ENCODE results near the gene ASXL2.

ASXL2 gene

GRCh38 chr2:25808006-25808383, 70.3 kb downstream of the ASXL2 start:
- no peak for DNase-seq (ENCODE audit: low read depth in 4 of 4, low spot score in 1 of 4)

- DNase-seq (ENCODE audit: low read depth in 4 of 4, low spot score in 1 of 4), result no peak
Observed at GRCh38 chr2:25806941-25807340, 71.3 kb downstream of the ASXL2 start.

GRCh38 chr2:25805987-25806386, 72.3 kb downstream of the ASXL2 start:
- DNase-seq (ENCODE audit: low read depth in 4 of 4, low spot score in 1 of 4), result no peak

- DNase-seq (ENCODE audit: low read depth in 4 of 4, low spot score in 1 of 4), result no peak
Observed at GRCh38 chr2:25804338-25804737, 73.9 kb downstream of the ASXL2 start.

GRCh38 chr2:25799301-25799700, 79.0 kb downstream of the ASXL2 start:
- no peak for DNase-seq (ENCODE audit: low read depth in 4 of 4, low spot score in 1 of 4)

GRCh38 chr2:25797620-25798488, 80.4 kb downstream of the ASXL2 start:
- DNase-seq (ENCODE audit: low read depth in 4 of 4, low spot score in 1 of 4), result no peak

GRCh38 chr2:25794544-25795276, 83.6 kb downstream of the ASXL2 start:
- no peak for DNase-seq (ENCODE audit: low read depth in 4 of 4, low spot score in 1 of 4)

- no peak for DNase-seq (ENCODE audit: low read depth in 4 of 4, low spot score in 1 of 4)
Observed at GRCh38 chr2:25790074-25790790, 88.1 kb downstream of the ASXL2 start.

- no peak for DNase-seq (ENCODE audit: low read depth in 4 of 4, low spot score in 1 of 4)
Observed at GRCh38 chr2:25788457-25788856, 89.8 kb downstream of the ASXL2 start.

- DNase-seq (ENCODE audit: low read depth in 4 of 4, low spot score in 1 of 4), result no peak
Observed at GRCh38 chr2:25787020-25787419, 91.3 kb downstream of the ASXL2 start.

GRCh38 chr2:25784404-25784803, 93.9 kb downstream of the ASXL2 start:
- no peak for DNase-seq (ENCODE audit: low read depth in 4 of 4, low spot score in 1 of 4)

GRCh38 chr2:25777077-25777476, 101.2 kb downstream of the ASXL2 start:
- no peak for DNase-seq (ENCODE audit: low read depth in 4 of 4, low spot score in 1 of 4)

- DNase-seq (ENCODE audit: low read depth in 4 of 4, low spot score in 1 of 4), result no peak
Observed at GRCh38 chr2:25772078-25772477, 106.2 kb downstream of the ASXL2 start.

- DNase-seq (ENCODE audit: low read depth in 4 of 4, low spot score in 1 of 4), result no peak
Observed at GRCh38 chr2:25763575-25763974, 114.7 kb downstream of the ASXL2 start.

GRCh38 chr2:25760297-25760696, 118.0 kb downstream of the ASXL2 start:
- no peak for DNase-seq (ENCODE audit: low read depth in 4 of 4, low spot score in 1 of 4)

- no peak for DNase-seq (ENCODE audit: low read depth in 4 of 4, low spot score in 1 of 4)
Observed at GRCh38 chr2:25758348-25758747, 119.9 kb downstream of the ASXL2 start.

- DNase-seq (ENCODE audit: low read depth in 4 of 4, low spot score in 1 of 4), result no peak
Observed at GRCh38 chr2:25757906-25758305, 120.4 kb downstream of the ASXL2 start.

- DNase-seq (ENCODE audit: low read depth in 4 of 4, low spot score in 1 of 4), result no peak
Observed at GRCh38 chr2:25756536-25756935, 121.8 kb downstream of the ASXL2 start.

GRCh38 chr2:25749676-25750075, 128.6 kb downstream of the ASXL2 start:
- no peak for DNase-seq (ENCODE audit: low read depth in 4 of 4, low spot score in 1 of 4)

- no peak for DNase-seq (ENCODE audit: low read depth in 4 of 4, low spot score in 1 of 4)
Observed at GRCh38 chr2:25744055-25744454, 134.2 kb downstream of the ASXL2 start.

- no peak for DNase-seq (ENCODE audit: low read depth in 4 of 4, low spot score in 1 of 4)
Observed at GRCh38 chr2:25743132-25743830, 135.0 kb downstream of the ASXL2 start.

All from stimulated activated CD4-positive, alpha-beta T cell treated with anti-CD3 and anti-CD28 coated beads, Interleukin-1b, Interleukin-23, amount 100 ng/mL, for 24 hours (primary cell).